PFSK-1 (cell line): ENCODE data around the gene TM4SF1.

Source experiments
- FOXP2 ChIP-seq: optimal IDR thresholded peaks from 2 replicates; pipeline ENCODE3; 2011; ENCODE audit warnings: borderline replicate concordance, control low read depth, inconsistent platforms; ENCODE audit not compliant: insufficient read depth; ENCODE audit errors: extremely low read length, extremely low read depth
- POLR2AphosphoS5 ChIP-seq: IDR thresholded peaks from 2 replicates; pipeline ENCODE4 v1.6.1; 2012; ENCODE audit warnings: low read depth, mild to moderate bottlenecking, control low read depth, low read length, moderate library complexity
- REST ChIP-seq, 2 experiments: IDR thresholded peaks; 2 replicates each; pipeline versions ENCODE4 v1.6.1 to v1.8.0; 2011 to 2012; ENCODE audit warnings: low read depth in 2 of 2, low read length in 2 of 2, control low read depth in 1 of 2, inconsistent platforms in 1 of 2, mild to moderate bottlenecking in 1 of 2, moderate library complexity in 1 of 2; ENCODE audit not compliant: insufficient read depth in 1 of 2
- SIN3A ChIP-seq: IDR thresholded peaks from 2 replicates; pipeline ENCODE4 v1.6.1; 2012; ENCODE audit warnings: mild to moderate bottlenecking, low read length, moderate library complexity, borderline replicate concordance; ENCODE audit not compliant: insufficient read depth
- TAF1 ChIP-seq: IDR thresholded peaks from 2 replicates; pipeline ENCODE4 v1.6.1; 2012; ENCODE audit warnings: low read length, control low read depth, borderline replicate concordance; ENCODE audit not compliant: insufficient read depth

TM4SF1 gene

GRCh38 chr3:149336925-149337324, 40.5 kb downstream of the TM4SF1 start:
- no peak for TF ChIP-seq SIN3A
- no peak for TF ChIP-seq REST (IDR thresholded peaks at IDR 0.05; ENCODE audit: insufficient read depth in 1 of 2, low read depth in 2 of 2, low read length in 2 of 2)
- no peak for TF ChIP-seq TAF1
- no peak for TF ChIP-seq POLR2AphosphoS5
- no peak for TF ChIP-seq FOXP2

GRCh38 chr3:149333176-149333859, 44.1 kb downstream of the TM4SF1 start, which contains the start of gene TM4SF18:
TM4SF18 (minus strand) TSS chr3:149333636; CDS start chr3:149333382, 254 bp downstream.
- TF ChIP-seq FOXP2 (no peak), REST (IDR thresholded peaks at IDR 0.05; ENCODE audit: insufficient read depth in 1 of 2, low read depth in 2 of 2, low read length in 2 of 2) (no peak), POLR2AphosphoS5 (no peak), TAF1 (no peak), SIN3A (no peak)

GRCh38 chr3:149332771-149333170, 44.7 kb downstream of the TM4SF1 start:
- TF ChIP-seq FOXP2 (no peak), TAF1 (no peak), SIN3A (no peak), POLR2AphosphoS5 (no peak), REST (IDR thresholded peaks at IDR 0.05; ENCODE audit: insufficient read depth in 1 of 2, low read depth in 2 of 2, low read length in 2 of 2) (no peak)

GRCh38 chr3:149332227-149332765, 45.2 kb downstream of the TM4SF1 start:
- TF ChIP-seq FOXP2 (no peak), SIN3A (no peak), REST (IDR thresholded peaks at IDR 0.05; ENCODE audit: insufficient read depth in 1 of 2, low read depth in 2 of 2, low read length in 2 of 2) (no peak), POLR2AphosphoS5 (no peak), TAF1 (no peak)
